Ammon's horn (tissue), 1 donor: ENCODE measurements around the gene FAM120B.

Experiments used
- DNase-seq: peaks from one replicate; pipeline ENCODE4 v3.0.0-alpha.2; 2016; ENCODE audit warnings: low spot score

The FAM120B gene

DNA sequence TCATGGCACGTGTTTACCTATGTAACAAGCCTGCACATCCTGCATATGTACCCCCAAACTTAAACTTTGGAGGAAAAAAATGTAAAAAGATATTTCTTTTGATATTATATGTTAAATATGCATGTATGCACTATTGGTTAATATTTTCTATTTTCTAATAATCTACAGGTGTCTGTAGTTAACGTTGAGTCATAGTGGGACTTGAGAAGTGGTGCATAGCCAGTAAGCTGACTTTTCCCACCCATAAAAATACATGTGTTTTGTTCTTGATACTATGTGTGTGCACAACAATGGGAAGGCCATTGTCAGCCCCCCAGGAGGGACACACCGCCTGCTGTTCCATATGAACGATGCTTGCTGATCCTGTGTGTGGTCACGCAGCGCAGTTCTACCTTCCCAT, 49.1 kb downstream of the FAM120B start:
- DNase-seq: no peak

DNA sequence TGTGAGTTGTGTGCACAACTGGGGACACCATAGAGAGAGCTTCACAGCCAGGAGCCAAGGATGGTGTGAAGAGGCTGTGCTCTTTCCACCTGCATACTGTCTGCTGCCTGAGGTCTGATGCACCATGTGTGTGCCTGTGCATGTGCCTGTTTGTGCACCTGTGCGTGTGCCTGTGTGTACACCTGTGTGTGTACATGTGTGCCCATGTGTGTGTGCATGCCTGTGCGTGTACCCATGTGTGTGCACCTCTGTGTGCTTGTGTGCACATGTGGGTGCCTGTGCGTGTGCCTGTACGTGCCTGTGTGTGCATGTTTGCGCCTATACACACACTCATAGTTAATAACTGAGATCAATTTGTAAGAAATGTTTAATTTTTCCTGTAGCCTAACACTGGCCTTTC, 51.3 kb downstream of the FAM120B start:
- no peak for DNase-seq

DNA sequence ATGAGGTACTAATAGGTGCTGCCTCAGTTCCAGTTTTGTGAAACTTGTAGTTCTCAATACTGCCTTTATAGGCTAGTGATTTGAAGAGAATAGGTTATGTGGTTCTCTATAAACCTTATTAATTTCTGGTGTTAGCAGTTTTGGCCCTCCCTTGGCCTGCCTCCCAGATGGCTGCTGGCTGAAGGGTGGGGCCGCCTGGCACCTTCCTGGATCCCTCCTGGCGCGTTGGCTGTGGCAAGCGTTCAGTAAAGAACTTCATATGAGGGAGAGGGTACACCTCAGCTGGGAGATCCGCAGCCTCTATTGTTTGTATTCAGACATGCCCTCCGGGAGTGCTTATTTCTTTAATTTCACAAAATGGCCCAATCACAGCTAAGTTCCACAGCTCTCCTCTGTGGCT, 51.9 kb downstream of the FAM120B start:
- DNase-seq: no peak

DNA sequence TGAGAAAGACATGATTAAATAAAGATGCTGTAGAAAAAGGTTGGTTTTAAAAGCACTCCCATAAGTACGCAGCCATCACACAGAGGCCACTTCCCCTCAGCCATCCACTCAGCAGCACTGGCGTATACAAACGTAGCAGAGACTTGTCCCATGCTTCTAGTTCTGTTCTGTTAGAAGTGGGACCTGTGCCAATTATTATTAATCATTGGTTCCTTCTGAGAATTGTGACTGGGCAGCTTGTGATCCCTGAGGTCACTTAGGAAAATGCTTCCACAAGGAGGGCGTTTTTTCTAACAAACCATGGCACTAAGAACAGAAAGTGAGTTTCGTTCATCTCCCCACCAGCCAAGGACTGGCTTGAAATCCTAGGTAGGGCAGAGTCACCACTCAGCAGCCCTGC, 53.9 kb downstream of the FAM120B start:
- no peak for DNase-seq

DNA sequence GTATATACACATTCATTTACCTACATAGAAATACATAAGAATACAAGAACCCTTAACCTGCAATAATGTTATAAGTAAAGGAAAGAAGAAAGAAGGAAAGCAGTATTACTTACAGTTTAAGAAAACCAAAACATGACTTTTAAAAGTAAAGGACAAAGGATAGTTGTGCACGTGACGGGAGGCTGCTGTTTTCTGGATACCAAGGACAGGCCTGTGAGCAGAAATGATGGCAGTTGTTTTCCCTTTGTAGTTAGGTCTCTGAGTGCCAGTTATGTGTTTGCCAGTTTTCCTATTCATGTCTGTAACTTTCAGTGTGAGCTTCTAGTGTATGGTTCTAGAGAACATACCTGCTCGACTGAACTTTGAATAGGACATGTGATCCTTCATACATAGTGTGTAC, 54.8 kb downstream of the FAM120B start:
- DNase-seq: no peak

DNA sequence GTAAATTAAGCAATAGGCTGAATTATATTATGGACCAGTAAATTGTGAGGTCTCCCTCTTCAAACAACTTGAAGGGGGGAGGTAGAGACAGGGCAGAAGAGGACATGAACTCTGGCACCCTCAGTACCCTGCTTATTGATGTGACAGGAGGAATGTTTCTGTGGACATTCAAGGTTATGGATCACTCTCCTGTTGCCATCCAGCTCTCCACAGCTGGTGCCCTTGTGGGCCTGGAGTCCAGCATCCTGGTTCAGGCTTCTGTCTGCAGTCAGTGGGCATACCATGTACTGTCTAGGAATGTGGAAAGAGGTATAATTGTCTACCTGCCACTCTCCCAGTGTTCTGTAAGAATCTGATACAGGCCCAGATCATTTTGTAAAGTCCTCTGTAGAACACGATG, 55.6 kb downstream of the FAM120B start:
- DNase-seq: no peak

DNA sequence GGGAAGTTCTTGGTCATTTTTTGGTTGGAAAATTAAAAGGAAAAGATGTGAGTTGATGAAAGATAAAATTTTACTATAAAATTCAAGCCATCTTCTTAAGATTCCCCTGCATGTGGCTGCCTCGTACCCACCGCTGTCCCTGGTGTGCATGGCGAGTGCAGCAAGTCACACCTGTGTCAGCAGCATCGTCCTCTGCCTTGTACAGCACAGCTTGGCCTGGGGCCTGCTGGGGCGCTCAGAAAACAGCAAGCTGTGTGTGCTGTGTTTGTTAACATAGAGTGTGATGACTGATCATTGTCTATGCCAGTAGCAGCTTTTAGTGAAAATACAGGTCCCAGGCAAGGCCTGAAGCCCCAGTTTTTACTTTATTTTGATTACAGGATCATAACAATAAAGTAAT, 56.7 kb downstream of the FAM120B start:
- no peak for DNase-seq

DNA sequence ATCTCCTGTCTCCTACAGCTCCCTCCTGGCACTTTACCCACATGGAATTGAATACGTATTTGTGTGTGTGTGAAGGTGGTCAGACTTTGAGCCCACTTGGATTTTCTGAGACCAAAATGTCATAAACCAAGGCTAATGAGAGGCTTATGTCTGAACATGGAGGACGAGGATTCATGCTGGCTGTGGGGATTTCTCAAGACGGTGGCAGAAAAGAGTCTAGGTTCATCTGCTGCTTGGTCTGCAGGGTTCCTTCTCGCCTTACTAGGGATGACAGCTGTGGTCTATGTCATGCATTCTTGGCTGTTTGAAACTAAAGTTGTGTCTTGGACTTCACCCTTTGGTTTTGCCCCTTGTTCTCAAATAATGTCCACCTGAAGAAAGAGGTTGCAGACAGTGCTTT, 58.6 kb downstream of the FAM120B start:
- DNase-seq: no peak

DNA sequence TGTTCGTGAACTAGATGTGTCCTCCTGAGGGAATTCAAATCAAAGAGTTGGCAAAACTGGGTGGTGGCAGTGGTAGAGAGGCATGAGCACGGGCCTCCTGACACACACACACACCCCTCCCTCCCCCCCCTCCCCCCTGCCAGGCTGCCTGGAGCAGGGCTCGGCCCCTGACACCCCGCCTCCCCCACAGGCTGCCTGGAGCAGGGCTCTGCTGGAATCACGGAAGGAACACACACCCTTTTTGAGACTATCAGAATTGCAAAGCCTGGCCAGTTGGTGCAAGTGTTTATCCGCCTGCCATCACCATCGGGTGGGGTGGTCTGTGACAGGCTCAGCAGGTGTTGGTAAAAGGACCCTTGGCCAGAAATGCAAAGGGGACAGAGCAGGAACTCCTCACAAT, 59.0 kb downstream of the FAM120B start:
- DNase-seq: no peak

DNA sequence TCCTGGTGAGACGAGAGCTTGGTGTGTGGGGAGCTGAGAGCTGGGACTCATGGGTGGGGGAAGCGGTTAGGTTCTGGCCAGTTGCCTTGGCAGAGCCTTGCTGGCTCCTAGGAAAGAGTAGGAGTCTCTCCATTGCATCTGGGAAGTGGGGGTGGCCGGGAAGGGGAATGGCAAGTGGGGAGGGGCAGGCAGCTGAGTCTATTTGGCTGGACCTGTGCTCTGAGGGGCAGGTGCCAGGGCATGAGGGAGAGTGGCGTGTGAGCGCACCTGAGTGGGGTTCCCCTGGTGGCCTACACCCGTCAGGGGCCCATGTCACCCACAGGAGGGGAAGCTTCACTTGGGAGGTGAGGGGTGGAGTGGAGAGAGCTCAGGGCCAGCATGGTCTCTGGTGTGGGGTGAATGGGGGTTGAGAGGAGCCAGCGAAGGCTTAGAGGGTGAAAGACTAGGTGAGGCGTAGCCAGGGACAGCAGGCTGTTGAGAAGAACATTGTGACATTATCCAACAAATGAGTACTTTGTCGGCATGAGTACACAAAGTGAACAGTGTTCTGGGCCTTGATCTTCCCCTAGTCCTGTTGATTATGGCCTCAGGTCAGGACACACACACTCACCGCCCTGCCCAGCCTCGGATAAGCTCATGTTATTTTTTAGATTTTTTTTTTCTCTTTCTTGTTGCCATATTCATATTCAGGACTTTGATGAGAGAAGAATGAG, 59.8 kb downstream of the FAM120B start:
- DNase-seq: no peak

DNA sequence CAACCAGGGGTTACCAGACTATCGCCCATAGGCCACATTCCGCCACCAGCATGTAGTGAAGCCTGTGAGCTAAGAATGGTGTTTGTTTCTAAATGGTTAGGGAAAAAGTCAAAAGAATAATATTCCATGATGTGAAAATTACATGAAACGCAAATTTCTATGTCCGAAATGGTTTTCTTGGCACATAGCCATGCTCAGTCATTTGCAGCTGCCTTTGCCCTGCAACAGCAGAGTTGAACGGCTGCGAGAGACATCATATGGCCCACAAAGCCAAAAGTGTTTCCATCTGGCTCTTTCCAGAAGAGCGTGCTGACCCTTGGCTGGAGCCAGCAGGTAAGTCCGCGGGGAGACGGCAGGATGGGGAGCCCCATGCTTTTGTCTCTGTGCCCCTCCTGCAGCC, 60.7 kb downstream of the FAM120B start:
- DNase-seq: no peak

DNA sequence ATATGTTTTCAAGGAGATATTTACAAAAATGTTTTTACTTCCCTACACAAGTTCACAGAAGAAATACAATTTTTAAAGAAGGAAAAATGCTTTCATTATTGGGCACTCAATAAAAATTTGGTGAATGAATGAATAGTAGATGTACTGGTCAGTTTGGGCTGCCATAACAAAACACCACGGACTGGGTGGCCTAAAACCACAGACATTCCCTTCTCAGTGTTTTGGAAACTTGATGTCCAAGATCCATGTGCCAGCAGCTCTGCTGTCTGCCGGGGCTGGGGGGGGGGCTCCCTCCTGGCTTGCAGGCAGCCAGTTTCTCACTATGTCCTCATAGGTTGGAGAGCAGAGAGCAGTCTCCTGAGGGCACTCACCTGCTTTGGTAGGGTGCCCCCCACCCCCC, 62.0 kb downstream of the FAM120B start:
- no peak for DNase-seq

DNA sequence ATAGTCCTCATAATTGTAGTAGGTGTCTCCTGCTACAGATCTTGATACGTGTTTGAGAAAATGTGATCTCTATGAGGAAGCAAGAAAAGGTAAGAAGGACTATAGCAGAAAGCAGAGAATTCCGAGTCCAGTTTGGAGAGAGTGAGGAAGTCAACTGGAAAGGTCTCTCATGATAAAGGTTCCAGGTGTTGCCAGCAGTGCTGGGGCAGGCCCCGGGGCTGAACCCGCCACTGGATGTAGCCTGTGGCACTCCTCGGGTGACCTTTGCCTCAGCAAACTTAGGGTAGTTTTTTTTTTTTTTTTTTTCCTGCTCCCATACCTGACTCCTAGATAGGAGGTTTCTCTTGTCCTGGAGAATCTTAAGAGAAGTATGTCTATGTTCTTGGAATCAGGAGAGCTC, 62.8 kb downstream of the FAM120B start:
- no peak for DNase-seq

DNA sequence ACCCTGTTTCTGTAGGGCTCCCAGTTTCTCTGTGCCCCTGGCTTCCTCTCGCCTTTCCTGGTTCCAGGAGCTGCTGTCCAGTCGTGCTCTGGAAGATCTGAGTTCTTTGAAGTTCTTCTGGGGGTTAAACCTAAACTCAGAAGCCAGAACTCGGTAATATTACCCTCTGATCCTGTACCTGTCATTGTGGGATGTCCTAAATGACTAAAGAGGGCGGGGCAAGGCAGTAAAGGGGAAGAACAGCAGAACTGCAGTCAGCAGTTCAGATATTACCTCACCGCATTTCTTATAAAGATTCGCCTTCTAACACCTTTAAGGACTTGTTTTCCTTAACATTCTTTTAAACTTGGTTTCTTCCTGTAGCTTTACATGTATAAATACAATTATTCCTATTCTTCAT, 63.9 kb downstream of the FAM120B start:
- DNase-seq: no peak

DNA sequence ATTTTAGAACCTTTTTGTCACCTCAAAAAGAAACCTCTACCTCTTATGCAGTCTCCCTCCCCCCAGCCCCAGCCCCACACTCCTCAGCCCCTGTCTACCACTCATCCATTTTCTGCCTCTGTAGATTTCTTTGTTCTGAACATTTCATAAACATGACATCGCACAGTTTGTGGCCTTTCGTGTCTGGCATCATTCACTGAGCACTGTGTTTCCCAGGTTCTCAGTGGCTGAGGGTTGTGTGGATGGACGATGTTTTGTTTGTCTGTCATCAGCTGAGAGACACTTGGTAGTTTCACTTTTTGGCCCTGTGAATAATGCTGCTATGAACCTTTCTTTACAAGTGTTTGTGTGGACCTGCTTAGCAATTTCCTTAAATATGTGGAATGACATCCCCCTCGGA, 64.5 kb downstream of the FAM120B start:
- no peak for DNase-seq

DNA sequence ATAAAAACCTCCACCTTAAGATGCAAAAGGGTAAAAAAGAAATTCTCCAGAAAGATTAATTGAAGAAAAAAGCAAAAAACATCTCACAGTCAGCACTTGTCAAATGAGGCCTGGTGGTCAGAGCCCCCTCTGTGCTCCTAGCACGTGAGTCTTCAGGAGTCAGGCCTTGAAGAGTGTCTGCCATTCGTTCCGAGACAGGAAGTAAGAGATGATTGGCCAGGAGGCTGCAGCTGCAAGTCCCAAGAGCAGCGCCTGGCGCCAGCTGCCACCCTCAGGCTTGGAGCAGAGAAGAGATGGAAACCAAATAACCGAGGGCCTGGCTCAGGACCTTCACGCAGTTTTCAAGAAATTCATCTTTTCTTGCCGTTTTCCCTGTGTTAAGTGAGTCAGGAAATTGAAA, 65.0 kb downstream of the FAM120B start:
- DNase-seq: peak; percentile 89

DNA sequence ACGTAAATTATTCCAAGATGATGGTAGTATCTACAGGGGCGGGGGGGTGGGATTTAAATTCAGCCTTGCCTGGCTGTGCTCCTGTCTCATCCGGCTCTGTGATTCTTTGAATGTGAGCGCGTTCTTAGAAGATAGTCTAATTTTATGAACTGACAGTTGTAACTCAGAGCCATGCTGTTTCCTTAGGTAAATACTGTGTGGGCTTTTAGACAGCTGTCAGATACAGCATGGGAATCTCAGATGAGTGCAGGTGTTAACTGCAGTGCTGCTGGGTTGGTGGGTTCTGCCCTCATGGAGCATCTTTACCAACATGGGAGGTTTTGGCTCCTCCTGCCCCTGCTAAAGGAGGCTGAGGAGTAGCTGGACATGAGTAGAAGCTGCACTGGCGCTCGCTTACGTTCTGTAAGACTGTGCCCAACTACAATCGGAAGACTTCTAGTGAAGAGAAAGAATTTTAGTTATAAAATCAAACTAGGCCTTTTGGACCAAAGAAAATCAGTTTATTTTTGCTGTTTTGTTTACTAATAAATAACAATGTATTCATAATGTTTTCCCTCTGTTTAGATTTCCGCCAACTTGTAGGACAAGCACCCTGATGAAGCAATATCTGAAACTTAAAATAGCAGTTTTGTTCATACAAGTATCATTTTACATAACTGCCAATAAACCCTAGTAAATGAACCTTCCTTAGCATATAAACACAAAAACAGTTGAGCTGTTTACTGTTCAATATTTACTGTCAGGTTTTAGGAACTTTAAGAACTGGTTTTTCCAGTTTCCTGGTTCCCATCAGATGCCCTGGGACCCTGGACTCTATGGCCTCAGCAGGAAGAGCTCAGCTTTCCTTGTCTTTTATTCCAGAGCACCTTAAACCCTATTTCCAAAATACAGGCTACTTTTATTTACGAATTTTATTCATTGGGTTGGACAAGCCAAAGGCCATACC, 66.1 kb downstream of the FAM120B start:
- no peak for DNase-seq

DNA sequence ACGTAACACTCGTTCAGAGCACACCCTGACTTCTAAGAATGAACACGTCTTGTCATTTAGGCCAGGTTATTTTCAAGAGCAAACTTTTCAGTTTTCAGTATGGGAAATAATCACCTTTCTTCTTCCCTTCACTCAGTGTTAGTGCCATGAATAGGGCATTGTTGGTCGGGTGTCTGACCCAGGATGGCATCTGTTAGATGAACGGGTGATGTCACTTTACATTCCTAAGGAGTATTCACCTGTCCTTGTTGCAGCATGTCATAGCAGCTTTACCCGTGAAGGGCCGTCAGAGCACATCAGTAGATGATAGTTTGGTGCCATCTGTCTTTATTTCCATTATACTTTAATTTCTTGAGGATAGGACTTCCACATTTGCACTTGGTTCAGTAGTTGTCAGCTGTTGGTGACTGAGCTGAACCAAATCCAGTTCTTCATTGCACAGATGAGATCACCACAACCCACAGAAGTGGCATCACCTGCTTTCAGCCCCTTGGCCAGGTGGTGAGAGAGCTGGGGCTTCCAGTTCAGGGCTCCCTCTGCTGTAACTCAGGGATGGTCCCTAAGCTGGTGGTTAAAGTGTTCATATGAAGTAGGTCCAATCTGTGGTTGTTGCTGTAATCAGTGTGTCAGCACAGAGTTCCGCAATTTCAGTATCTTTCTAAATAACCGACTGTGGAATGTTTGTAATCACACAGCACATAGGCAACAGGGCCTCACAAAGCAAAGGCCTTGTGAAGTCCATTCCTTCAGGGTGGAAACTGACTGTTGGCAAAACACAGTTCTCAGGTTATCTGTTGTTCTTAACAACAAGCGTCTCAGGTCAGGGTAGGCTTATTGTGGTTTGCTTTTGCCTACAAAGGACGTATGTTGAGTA, 68.2 kb downstream of the FAM120B start:
- DNase-seq: no peak

DNA sequence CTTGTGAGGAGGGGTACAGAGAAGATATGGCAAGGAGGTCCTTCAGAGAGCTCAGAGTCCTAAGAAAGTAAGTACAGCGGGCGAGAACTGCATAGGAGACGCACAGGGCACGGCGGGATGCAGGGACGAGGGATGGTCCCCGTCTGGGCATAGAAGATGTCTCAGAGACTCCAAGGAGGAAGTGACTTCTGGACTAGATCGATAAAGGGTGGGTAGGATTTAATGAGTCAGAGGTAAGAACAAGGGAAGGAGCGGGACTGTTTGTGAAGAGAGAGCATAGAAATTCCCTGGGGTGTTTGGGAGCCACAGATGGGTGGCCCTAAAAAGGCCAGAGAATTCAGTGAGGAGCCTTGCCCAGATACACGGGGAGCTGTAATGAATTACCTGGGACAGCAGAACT, 69.1 kb downstream of the FAM120B start:
- no peak for DNase-seq

DNA sequence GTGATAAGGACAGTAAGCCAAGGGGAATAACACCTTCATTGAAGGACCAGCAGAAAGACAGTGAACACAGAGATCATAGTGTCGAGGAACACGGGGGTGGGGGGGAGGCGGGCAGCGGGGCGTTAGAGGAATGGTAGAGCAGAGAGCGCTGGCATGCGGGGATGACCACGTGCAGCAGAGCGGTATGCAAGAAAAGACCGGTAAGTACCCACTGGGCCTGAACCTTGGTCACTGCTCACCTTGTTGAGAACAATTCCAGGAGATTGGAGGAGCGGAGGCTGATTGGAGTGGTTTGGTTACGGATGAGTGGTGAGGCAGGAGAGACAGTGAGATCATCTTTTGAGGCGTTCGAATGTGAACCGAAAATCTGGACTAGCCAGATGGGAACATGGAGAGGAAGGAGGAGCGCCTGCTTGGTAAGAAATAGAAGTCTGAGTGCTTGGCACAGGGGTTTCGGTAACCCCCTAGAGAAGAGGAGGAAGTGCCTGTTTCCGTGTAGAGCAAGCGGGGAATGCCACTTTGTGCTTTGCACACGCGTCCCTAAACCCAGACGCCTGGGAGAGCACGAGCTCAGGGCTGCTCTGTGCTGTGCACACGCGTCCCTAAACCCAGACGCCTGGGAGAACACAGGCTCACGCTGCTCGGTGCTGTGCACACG, 70.0 kb downstream of the FAM120B start:
- peak; percentile 51 for DNase-seq

DNA sequence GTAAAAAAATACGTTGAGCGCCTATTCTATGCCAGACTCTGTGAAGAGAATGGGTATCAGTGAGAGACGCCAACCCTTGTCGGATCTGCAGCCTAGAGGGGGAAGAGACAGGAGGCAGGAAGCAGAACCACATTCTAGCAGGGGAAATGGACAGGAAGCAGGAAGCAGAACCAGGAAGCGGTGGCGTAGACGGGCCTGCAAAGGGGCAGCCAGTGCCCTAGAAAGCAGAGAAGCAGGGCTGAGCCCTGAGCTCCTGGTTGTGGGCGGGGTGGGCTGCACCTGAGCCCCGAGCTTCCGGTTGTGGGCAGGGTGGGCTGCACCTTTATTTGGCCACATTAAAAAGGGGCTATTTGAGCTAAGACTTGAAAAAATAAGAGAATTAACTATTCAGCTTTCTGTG, 71.9 kb downstream of the FAM120B start:
- DNase-seq: no peak

DNA sequence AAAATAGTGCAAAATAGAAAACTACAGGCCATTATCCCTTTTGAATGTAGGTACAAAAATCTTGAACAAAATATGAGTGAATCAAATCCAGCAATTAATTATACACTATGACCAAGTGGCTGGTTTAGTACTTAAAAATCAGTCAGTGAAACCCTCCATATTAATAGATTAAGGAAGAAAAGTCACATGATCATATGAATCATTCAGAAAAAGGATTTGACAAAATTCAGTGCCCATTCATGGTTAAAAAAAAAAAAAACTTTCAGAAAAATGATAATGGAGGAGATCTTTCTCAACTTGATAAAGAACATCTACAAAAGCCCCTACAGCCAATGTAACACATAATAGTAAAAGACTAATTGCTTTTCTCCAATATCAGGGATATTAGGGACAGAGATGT, 75.0 kb downstream of the FAM120B start:
- DNase-seq: no peak
